PFSK-1 (cell line): ENCODE results near the gene RRAD.

Experiments
- FOXP2 ChIP-seq: optimal IDR thresholded peaks from 2 replicates; pipeline ENCODE3; 2011; ENCODE audit warnings: borderline replicate concordance, control low read depth, inconsistent platforms; ENCODE audit not compliant: insufficient read depth; ENCODE audit errors: extremely low read length, extremely low read depth
- POLR2AphosphoS5 ChIP-seq: IDR thresholded peaks from 2 replicates; pipeline ENCODE4 v1.6.1; 2012; ENCODE audit warnings: low read depth, mild to moderate bottlenecking, control low read depth, low read length, moderate library complexity
- SIN3A ChIP-seq: IDR thresholded peaks from 2 replicates; pipeline ENCODE4 v1.6.1; 2012; ENCODE audit warnings: mild to moderate bottlenecking, low read length, moderate library complexity, borderline replicate concordance; ENCODE audit not compliant: insufficient read depth
- TAF1 ChIP-seq: IDR thresholded peaks from 2 replicates; pipeline ENCODE4 v1.6.1; 2012; ENCODE audit warnings: low read length, control low read depth, borderline replicate concordance; ENCODE audit not compliant: insufficient read depth
- TF ChIP-seq, protein P1 (sequence below), 2 experiments: IDR thresholded peaks; 2 replicates each; pipeline versions ENCODE4 v1.6.1 to v1.8.0; 2011 to 2012; ENCODE audit warnings: low read depth in 2 of 2, low read length in 2 of 2, control low read depth in 1 of 2, inconsistent platforms in 1 of 2, mild to moderate bottlenecking in 1 of 2, moderate library complexity in 1 of 2; ENCODE audit not compliant: insufficient read depth in 1 of 2

Gene RRAD

DNA sequence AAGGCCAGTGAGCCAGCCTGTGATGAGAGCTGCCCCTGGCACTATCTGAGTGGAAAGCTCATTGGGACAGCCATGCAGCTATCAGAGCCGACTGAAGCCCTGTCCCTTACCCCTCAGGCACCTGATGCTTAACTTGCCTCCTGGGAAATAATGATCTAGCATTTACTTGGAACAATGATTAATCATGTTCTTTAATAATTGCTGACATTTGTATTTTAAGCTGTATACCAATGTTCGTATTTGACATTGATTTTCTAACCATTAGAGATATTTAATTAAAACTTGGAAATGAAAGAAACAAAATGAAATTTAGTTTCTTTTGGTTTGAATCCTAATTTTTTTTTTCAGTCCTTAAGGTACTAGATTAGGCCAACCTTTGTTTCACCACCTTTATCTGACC lies 34.5 kb downstream of the RRAD start:
- TF ChIP-seq, protein P1, sequence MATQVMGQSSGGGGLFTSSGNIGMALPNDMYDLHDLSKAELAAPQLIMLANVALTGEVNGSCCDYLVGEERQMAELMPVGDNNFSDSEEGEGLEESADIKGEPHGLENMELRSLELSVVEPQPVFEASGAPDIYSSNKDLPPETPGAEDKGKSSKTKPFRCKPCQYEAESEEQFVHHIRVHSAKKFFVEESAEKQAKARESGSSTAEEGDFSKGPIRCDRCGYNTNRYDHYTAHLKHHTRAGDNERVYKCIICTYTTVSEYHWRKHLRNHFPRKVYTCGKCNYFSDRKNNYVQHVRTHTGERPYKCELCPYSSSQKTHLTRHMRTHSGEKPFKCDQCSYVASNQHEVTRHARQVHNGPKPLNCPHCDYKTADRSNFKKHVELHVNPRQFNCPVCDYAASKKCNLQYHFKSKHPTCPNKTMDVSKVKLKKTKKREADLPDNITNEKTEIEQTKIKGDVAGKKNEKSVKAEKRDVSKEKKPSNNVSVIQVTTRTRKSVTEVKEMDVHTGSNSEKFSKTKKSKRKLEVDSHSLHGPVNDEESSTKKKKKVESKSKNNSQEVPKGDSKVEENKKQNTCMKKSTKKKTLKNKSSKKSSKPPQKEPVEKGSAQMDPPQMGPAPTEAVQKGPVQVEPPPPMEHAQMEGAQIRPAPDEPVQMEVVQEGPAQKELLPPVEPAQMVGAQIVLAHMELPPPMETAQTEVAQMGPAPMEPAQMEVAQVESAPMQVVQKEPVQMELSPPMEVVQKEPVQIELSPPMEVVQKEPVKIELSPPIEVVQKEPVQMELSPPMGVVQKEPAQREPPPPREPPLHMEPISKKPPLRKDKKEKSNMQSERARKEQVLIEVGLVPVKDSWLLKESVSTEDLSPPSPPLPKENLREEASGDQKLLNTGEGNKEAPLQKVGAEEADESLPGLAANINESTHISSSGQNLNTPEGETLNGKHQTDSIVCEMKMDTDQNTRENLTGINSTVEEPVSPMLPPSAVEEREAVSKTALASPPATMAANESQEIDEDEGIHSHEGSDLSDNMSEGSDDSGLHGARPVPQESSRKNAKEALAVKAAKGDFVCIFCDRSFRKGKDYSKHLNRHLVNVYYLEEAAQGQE (IDR thresholded peaks at IDR 0.05; ENCODE audit: insufficient read depth in 1 of 2, low read depth in 2 of 2, low read length in 2 of 2): no peak
- TF ChIP-seq SIN3A: no peak
- TF ChIP-seq TAF1: no peak
- TF ChIP-seq FOXP2: no peak
- TF ChIP-seq POLR2AphosphoS5: no peak

DNA sequence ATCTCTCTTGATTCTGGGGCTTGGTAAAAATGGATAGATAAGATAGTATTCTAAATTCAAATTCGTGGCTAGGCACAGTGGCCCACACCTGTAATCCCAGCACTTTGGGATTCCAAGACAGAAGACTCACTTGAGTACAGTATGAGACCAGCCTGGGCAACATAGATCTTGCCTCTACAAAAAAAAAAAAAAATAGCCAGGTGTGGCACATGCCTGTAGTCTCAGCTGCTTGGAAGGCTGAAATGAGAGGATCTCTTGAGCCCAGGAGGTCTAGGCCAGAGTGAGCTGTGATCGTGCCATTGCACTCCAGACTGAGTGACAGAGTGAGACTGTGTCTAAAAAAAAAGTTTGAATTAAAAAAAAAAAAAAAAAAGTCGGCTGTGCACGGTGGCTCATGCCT lies 35.7 kb downstream of the RRAD start:
- TF ChIP-seq FOXP2: no peak

DNA sequence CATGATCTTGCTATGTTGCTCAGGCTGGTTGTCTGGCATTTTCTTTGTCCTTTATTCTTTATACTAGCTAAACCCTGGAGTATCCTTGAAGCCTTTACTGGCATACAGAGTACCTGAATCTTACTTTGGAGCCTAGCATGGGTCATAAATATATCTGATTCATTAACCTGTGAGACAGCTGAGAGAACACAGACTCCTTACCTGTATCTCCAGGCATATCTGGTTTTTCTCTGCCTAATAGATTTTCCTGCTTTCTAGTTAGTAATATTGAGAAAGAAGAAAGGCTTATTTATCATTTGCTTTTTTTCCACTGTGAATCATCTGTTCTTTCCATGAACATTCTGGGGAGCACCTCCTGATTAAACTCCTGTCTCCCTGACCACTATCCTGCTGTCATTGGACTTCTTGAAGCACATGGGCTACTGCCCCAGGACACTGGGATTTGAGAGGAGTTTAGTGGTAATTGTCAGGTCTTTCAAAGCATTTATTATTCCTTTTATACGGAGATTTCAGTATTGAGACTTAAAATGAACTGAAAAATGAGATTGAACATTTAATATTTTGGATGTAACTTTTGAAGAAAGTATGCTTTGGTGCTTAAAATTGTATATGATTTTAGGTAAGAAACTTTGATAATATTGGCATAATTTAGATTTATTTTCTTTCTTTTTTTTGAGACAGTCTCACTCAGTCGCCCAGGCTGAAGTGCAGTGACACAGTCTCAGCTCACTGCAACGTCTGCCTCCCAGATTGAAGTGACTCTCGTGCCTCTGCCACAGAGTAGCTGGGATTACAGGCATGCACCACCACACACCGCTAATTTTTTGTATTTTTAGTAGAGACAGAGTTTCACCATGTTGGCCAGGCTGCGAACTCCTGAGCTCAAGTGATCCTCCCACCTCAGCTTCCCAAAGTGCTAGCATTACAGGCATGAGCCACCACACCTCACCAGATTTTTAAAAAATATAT lies 36.4 kb downstream of the RRAD start:
- TF ChIP-seq, protein P1 (IDR thresholded peaks at IDR 0.05; ENCODE audit: insufficient read depth in 1 of 2, low read depth in 2 of 2, low read length in 2 of 2): no peak
- TF ChIP-seq POLR2AphosphoS5: no peak
- no peak for TF ChIP-seq SIN3A
- no peak for TF ChIP-seq FOXP2
- no peak for TF ChIP-seq TAF1

DNA sequence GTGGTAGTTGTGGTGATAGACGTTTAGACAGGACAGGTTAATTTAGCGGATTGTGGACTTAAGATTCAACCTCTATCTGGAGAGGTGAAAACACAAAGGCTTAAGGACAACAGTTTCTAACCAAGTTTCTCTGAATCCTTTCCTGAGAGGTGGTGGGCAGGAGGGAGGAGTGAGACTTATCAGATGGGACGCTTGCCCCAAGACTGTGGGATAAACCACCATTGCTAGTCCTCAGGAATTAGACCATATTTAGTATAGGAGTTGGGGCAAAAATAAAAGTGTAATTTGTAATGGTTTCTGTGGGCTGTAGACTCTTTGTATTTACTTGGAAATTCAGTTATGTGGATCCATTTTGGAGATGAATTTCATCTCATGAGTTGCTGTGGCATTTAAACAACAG lies 38.4 kb downstream of the RRAD start:
- TF ChIP-seq TAF1 (no peak), FOXP2 (no peak), POLR2AphosphoS5 (no peak), SIN3A (no peak)
- TF ChIP-seq, protein P1 (IDR thresholded peaks at IDR 0.05; ENCODE audit: insufficient read depth in 1 of 2, low read depth in 2 of 2, low read length in 2 of 2): no peak

DNA sequence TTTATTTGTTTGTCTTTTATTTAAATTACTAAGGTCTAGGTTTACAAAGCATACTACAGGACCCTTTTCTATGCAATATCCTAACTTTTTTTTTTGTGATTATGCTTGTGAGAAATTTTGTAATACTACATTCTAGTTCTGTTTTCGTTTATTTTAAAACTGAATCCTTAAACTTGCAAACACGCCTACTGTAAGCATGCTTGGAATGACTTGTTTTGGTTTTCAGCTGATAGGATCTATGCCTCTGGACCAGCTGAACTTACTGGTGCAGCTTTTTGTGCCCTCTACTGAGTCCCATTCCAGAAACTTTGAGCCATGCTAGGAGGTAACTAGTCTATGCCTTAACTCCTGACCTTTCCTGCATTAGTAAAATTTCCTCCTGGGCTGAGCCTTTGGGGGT lies 39.0 kb downstream of the RRAD start:
- TF ChIP-seq, protein P1 (IDR thresholded peaks at IDR 0.05; ENCODE audit: insufficient read depth in 1 of 2, low read depth in 2 of 2, low read length in 2 of 2): no peak
- TF ChIP-seq SIN3A (no peak), POLR2AphosphoS5 (no peak), FOXP2 (no peak), TAF1 (no peak)
